B cell (primary cell): ENCODE data around the gene PDE3A. TPM values are rescaled to one million over a fixed set of nuclear protein-coding genes. Genes with fewer than 3 reads are reported as not detected.

Experiments used
- ATAC-seq: fragments of 200-7000 bp; cut with Tn5 transposase; one replicate; pipeline ENCODE4 v1.10.0; 2021; ENCODE audit warnings: low read depth, mild to moderate bottlenecking, moderate number of reproducible peaks, moderate library complexity
- CTCF ChIA-PET: fragments of 350-600 bp; sonication (Branson Sonifier 250); formaldehyde crosslinking; loops from one replicate; lab custom pipeline; 2021; ENCODE audit warnings: antibody characterized with exemption, inconsistent platforms; lab: Charles Lee
- POLR2A ChIA-PET: fragments of 350-600 bp; sonication (Branson Sonifier 250); formaldehyde crosslinking; loops from one replicate; lab custom pipeline; 2021; ENCODE audit warnings: antibody characterized with exemption; lab: Charles Lee
- DNase-seq: peaks from one replicate; pipeline ENCODE4 v3.0.0; 2013
- H2AFZ ChIP-seq: 2 replicates; pipeline ENCODE4 v1.6.1; 2012; ENCODE audit warnings: mild to moderate bottlenecking, low read depth, low read length; ENCODE audit not compliant: insufficient read depth, poor library complexity, severe bottlenecking
- H3K27ac ChIP-seq, 2 donors: 1 replicate in 1 of 2; 2 replicates in 1 of 2; pipeline ENCODE4 v1.5.1; 2012 to 2013; ENCODE audit warnings: low read length in 2 of 2, mild to moderate bottlenecking in 2 of 2, moderate library complexity in 1 of 2
- H3K27me3 ChIP-seq, 4 experiments: fragments of 200-600 bp in 1 of 4; sonication (generic) in 1 of 4; replicated peaks in 1 of 4; 1 replicate in 2 of 4; 2 replicates in 2 of 4; pipeline versions ENCODE4 v1.6.1 to v1.7.0; 2013 to 2016; ENCODE audit warnings: low read length in 3 of 4, mild to moderate bottlenecking in 2 of 4, mixed read lengths in 1 of 4, moderate library complexity in 1 of 4; ENCODE audit not compliant: insufficient read depth in 4 of 4, control insufficient read depth in 3 of 4; ENCODE audit errors: control extremely low read depth in 1 of 4
- H3K36me3 ChIP-seq, 2 experiments: replicated peaks in 1 of 2; 1 replicate in 1 of 2; 2 replicates in 1 of 2; pipeline versions ENCODE4 v1.6.1 to v1.7.1; 2013; ENCODE audit warnings: low read length in 1 of 2; ENCODE audit not compliant: insufficient read depth in 2 of 2, control insufficient read depth in 1 of 2; ENCODE audit errors: control extremely low read depth in 1 of 2, extremely low read depth in 1 of 2
- H3K4me1 ChIP-seq, 2 donors: fragments of 200-600 bp in 1 of 2; sonication (generic) in 1 of 2; 1 replicate in 1 of 2; 2 replicates in 1 of 2; pipeline versions ENCODE4 v1.5.1 to v1.6.1; 2013 to 2017; ENCODE audit warnings: low read length in 2 of 2; ENCODE audit not compliant: control insufficient read depth in 2 of 2, insufficient read depth in 2 of 2
- H3K4me2 ChIP-seq: replicated peaks from 2 replicates; pipeline ENCODE3; 2012; ENCODE audit warnings: mild to moderate bottlenecking, low read depth, low read length; ENCODE audit not compliant: poor library complexity, severe bottlenecking
- H3K4me3 ChIP-seq, 5 experiments: fragments of 200-600 bp in 1 of 5; sonication (generic) in 1 of 5; 1 replicate in 3 of 5; 2 replicates in 2 of 5; pipeline versions ENCODE4 v1.5.1 to v1.7.0; 2011 to 2016; ENCODE audit warnings: low read length in 4 of 5, mild to moderate bottlenecking in 4 of 5, low read depth in 2 of 5, control low read depth in 1 of 5, moderate library complexity in 1 of 5; ENCODE audit not compliant: insufficient read depth in 1 of 5; ENCODE audit errors: control extremely low read depth in 1 of 5, extremely low read depth in 1 of 5
- H3K79me2 ChIP-seq: fragments of 200-600 bp; sonication (generic); one replicate; pipeline ENCODE4 v1.6.0; 2016; ENCODE audit warnings: low read length; ENCODE audit not compliant: control insufficient read depth, insufficient read depth
- H3K9ac ChIP-seq: fragments of 200-600 bp; sonication (generic); 2 replicates; pipeline ENCODE4 v1.6.1; 2017; ENCODE audit warnings: mild to moderate bottlenecking, low read length, moderate library complexity
- H3K9me3 ChIP-seq, 3 donors: one replicate each; pipeline versions ENCODE4 v1.6.1 to v1.7.1; 2013; ENCODE audit warnings: low read length in 2 of 3; ENCODE audit not compliant: control insufficient read depth in 2 of 3, insufficient read depth in 1 of 3; ENCODE audit errors: control extremely low read depth in 1 of 3
- H4K20me1 ChIP-seq: 2 replicates; pipeline ENCODE4 v1.6.0; 2012; ENCODE audit warnings: mild to moderate bottlenecking, low read length; ENCODE audit not compliant: insufficient read depth, control insufficient read depth, poor library complexity, severe bottlenecking
- H3K27ac Mint-ChIP-seq: one replicate; pipeline ENCODE4 v1.8.0; 2021; ENCODE audit warnings: mixed read lengths
- H3K27me3 Mint-ChIP-seq: one replicate; pipeline ENCODE4 v1.8.0; 2021; ENCODE audit warnings: mixed read lengths
- H3K4me1 Mint-ChIP-seq: one replicate; pipeline ENCODE4 v1.8.0; 2021; ENCODE audit warnings: mixed read lengths
- H3K4me3 Mint-ChIP-seq: one replicate; pipeline ENCODE4 v1.8.0; 2021; ENCODE audit warnings: mixed read lengths
- H3K9me3 Mint-ChIP-seq: one replicate; pipeline ENCODE4 v1.8.0; 2022; ENCODE audit warnings: mixed read lengths; ENCODE audit not compliant: insufficient read depth
- EZH2 ChIP-seq: IDR thresholded peaks from 2 replicates; pipeline ENCODE4 v1.6.1; 2012; ENCODE audit warnings: borderline replicate concordance, low read depth, mild to moderate bottlenecking, moderate library complexity, low read length; ENCODE audit not compliant: insufficient read depth, poor library complexity, severe bottlenecking
- WGBS: methylation state at CpG from one replicate; pipeline ENCODE4 v1.1.5; 2013; ENCODE audit warnings: missing lambda C conversion rate; ENCODE audit not compliant: insufficient coverage; 5-methylcytosine and 5-hydroxymethylcytosine counted together
- intact Hi-C: fragments of 100-400 bp; cut with micrococcal nuclease; formaldehyde crosslinking; loops from one replicate; pipeline ENCODE4 v1.10.0; 2022
- polyA plus RNA-seq: library from polyadenylated mRNA; depleted of rRNA; stranded (reverse); fragments of >200 nt; gene quantifications from 2 replicates; pipeline ENCODE4 v1.2.3, GENCODE V29; 2012
- total RNA-seq, 2 donors: library from RNA; stranded (reverse); fragments of 120-200 nt in 1 of 2; gene quantifications; 1 replicate in 1 of 2; 2 replicates in 1 of 2; pipeline versions ENCODE4 v1.2.3 to v1.2.4, GENCODE V29; 2013 to 2022
- TF ChIP-seq, protein P1 (sequence below): fragments of 200-600 bp; IDR thresholded peaks from one replicate; pipeline ENCODE4 v1.8.0; 2022; ENCODE audit warnings: antibody characterized with exemption, mild to moderate bottlenecking

Gene PDE3A
- total and polyA plus RNA-seq, 2 donors (not counting 1 experiment from before 2014, with no cell fraction given): not detected

DNA sequence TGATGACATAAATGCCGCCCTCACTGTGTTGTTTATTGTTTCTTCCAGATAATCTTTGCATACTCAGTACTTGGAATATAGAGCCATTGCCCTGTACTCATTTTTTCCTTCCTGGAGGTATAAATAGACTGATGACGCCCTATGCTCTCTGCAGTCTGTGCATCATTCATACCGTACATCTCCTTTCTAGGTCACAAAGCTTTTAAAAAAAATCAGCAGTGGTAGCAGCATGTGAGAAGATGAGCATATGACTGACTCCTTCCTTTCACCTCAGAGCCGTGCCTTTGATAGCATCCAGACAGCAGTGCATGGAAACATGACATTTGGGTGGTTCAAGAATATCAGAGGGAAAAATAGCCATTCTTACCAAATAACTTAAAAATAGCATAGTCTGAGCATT, 77.3 kb downstream of the PDE3A start:
- TF ChIP-seq, protein P1, sequence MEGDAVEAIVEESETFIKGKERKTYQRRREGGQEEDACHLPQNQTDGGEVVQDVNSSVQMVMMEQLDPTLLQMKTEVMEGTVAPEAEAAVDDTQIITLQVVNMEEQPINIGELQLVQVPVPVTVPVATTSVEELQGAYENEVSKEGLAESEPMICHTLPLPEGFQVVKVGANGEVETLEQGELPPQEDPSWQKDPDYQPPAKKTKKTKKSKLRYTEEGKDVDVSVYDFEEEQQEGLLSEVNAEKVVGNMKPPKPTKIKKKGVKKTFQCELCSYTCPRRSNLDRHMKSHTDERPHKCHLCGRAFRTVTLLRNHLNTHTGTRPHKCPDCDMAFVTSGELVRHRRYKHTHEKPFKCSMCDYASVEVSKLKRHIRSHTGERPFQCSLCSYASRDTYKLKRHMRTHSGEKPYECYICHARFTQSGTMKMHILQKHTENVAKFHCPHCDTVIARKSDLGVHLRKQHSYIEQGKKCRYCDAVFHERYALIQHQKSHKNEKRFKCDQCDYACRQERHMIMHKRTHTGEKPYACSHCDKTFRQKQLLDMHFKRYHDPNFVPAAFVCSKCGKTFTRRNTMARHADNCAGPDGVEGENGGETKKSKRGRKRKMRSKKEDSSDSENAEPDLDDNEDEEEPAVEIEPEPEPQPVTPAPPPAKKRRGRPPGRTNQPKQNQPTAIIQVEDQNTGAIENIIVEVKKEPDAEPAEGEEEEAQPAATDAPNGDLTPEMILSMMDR: no peak
- TF ChIP-seq EZH2: no peak
- Mint-ChIP-seq H3K27me3 (no peaks in the 10 kb centered on the region), H3K9me3 (peaks cover 5% of the 10 kb centered on the region), H3K4me3 (no peak overlapping the region), H3K27ac (no peak overlapping the region), H3K4me1 (no peaks in the 10 kb centered on the region)
- Histone ChIP-seq H3K4me3 (no peak overlapping the region), H3K4me2 (no peak overlapping the region), H4K20me1 (no peaks in the 10 kb centered on the region), H3K9me3 (peaks cover 0 to 4% (median 0%) of the 10 kb centered on the region in 3 donors), H3K27ac (no peak overlapping the region), H3K4me1 (no peaks in the 10 kb centered on the region), H3K9ac (no peak overlapping the region), H2AFZ (no peak overlapping the region), H3K36me3 (no peaks in the 10 kb centered on the region), H3K79me2 (no peaks in the 10 kb centered on the region), H3K27me3 (no peaks in the 10 kb centered on the region)
- DNase-seq (no peak), ATAC-seq (no peak)
- intact Hi-C loops: no loop called here
- POLR2A ChIA-PET: no interaction called here
- CTCF ChIA-PET: no interaction called here
- 86% methylated on average over 1 of the region's 4 CpGs for WGBS

DNA sequence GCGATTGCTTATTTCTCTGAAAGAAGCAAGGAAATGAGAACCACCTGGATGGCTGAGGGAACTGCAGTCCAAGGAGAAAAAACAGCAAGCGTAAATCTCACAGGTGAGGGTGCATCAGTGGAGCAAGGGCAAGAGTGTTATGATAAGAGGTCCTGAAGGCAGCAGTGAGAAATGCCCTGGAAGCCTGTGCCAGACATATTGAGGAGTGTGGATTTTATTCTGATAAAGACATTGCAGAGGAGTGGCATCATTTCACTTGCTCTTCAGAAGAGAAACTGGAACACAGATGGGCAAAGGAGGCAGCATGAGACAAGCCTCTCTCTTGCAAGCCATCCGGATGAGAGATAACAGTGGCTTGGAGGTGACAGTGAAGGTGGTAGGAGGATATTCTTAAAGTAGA, 78.5 kb downstream of the PDE3A start:
- Mint-ChIP-seq H3K9me3 (peaks cover 5% of the 10 kb centered on the region), H3K27me3 (no peaks in the 10 kb centered on the region), H3K4me3 (no peak overlapping the region), H3K27ac (no peak overlapping the region), H3K4me1 (no peaks in the 10 kb centered on the region)
- H3K4me1 ChIP-seq: no peaks in the 10 kb centered on the region
- H4K20me1 ChIP-seq: no peaks in the 10 kb centered on the region
- DNase-seq (no peak), ATAC-seq (no peak)
- intact Hi-C loops: no loop called here
- POLR2A ChIA-PET: no interaction called here
- H3K9ac ChIP-seq: no peak overlapping the region
- no peak overlapping the region for H3K4me2 ChIP-seq
- no peaks in the 10 kb centered on the region for H3K27me3 ChIP-seq
- peaks cover 0 to 4% (median 0%) of the 10 kb centered on the region in 3 donors for H3K9me3 ChIP-seq
- CTCF ChIA-PET: no interaction called here
- no peaks in the 10 kb centered on the region for H3K79me2 ChIP-seq
- no peak overlapping the region for H3K4me3 ChIP-seq
- 87% methylated on average over 3 of the region's 3 CpGs for WGBS
- no peak overlapping the region for H3K27ac ChIP-seq
- H2AFZ ChIP-seq: no peak overlapping the region
- no peak for TF ChIP-seq EZH2
- TF ChIP-seq, protein P1: no peak
- no peaks in the 10 kb centered on the region for H3K36me3 ChIP-seq
